HG02763 (cell line): ENCODE measurements around the gene CAPN11.

Source experiments
- ATAC-seq: cut with Tn5 transposase; IDR thresholded peaks from one replicate; pipeline ENCODE4 v1.9.1; 2021; ENCODE audit warnings: mild to moderate bottlenecking, moderate library complexity; ENCODE audit not compliant: unreplicated experiment

CAPN11 gene

DNA sequence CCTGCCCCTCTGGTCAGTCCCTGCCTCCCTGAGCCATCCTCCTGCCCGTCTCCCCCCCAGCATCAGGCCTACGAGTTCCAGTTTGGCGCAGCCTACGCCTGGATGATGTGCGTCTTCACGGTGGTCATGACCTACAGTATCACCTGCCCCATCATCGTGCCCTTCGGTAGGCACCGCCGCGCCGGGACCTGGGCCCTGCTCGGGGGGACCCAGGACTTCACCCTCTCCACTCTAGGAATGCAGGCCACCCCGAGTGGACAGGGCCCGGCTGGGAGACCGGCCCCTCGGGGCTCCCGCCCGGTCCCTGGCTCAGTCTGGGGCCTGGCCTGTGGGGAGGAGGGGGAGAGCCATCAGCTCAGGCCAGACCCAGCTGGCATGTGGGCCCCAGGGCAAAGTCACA, 6.1 kb upstream of the CAPN11 start:
- ATAC-seq, result no peak

DNA sequence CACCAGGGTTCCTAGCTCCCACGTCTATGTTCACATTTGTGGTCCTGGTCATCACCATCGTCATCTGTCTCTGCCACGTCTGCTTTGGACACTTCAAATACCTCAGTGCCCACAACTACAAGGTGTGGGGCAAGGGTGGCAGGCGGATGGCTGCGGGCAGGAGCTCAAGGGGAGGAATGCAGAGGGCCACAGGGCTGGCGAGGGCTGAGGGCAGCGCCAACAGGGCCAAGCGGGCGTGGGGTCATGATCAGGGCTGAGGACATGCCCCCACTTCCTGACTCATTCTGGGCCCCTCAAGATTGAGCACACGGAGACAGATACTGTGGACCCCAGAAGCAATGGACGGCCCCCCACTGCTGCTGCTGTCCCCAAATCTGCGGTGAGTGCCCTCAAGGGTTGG, 4.6 kb upstream of the CAPN11 start:
- no peak for ATAC-seq

DNA sequence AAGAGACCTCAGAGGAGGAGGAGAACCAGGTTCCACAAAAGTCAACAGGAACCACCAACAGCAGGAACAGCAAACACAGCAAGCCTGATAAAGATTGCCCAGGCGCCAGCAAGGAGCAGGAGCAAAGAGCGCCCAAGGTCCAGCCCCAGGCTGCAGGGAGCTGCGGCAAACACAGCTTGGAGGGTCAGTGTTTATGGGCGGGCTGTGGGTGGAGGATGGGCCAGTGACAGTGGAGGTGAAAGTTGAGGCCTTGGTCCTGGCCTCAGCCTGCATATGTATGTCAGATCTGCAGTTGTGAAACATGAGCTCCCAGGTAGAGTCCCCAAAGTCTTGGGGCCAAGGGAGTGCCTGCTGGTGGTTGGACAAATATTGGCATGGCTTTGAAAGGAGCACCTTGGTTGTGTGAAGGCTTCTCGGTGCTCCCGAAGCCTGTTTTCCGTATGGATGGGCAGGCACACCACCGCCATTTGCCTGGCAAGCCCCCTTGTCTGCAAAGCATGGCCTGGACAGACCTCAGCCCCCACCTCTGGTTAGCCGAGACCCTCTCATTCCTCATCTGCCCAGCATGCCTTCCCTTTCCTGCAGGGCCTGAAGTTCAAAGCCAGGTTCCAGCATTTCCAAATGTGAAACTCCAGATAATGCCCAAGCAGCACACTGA, 2.0 kb upstream of the CAPN11 start:
- ATAC-seq, result no peak

DNA sequence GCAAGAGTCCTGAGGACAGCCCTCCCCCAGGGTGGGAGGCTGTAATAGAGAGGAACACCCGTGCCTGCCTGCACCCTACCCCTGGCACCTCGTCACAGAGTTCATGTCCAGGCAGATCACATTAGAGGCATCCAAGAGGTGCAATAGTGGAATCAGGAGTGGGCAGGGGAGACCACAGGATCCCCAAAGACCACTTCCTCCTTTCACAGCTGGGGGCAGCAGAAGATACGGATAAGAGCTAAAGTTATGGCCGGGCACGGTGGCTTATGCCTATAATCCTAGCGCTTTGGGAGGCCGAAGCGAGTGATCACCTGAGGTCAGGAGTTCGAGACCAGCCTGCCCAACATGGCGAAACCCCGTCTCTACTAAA, 1.5 kb upstream of the CAPN11 start:
- ATAC-seq, result no peak

DNA sequence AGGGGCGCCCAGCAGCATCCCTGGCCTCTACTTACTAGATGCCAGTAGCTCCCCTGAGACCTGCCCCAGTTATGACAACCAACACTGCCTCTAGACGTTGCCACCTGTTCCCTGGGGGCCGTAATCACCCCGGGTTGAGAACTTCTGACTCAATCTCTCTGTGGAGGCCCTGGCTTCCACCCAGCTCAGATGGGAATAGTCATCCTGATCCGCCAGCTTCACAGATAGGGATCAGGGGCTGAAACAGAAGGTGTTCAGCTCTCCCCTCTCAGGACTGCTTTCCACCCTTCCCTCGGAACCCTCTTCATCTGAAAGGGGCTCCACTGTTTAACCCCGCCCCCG, 3.3 kb downstream of the CAPN11 start:
- ATAC-seq, result no peak

DNA sequence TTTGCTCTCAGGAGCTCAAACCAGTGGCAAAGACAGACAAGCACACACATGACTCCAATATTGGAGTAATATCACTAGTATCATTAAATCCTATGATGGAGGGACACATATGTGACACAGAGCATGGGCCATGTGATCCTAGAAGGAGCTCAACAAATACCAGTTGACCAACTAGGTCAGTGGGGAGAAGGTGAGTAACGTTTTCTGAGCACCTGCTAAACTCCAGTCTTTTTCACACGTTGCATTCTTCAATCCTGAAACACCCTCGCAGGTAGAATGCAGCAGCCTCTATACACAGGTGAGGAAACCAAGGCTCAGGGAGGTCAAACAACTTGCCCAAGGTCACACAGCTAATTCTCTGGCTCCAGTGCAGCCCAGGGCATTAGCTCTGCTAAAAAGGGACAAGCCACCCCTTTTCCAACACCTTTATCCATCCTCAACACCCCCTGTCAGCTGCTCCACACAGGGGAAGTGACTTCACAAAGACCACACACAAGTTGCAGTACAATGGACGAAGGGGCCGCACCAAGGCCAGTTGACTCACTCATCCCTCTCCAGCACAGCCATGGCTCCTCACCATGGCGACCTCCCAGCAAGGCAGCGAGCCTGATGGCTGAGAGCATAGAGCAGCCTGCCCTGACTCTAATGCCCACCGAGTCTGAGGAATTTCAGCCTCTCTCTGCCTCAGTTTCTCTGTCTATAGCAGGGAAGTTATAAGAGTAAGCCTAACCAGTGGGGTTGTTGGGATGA, 4.4 kb downstream of the CAPN11 start:
- no peak for ATAC-seq

DNA sequence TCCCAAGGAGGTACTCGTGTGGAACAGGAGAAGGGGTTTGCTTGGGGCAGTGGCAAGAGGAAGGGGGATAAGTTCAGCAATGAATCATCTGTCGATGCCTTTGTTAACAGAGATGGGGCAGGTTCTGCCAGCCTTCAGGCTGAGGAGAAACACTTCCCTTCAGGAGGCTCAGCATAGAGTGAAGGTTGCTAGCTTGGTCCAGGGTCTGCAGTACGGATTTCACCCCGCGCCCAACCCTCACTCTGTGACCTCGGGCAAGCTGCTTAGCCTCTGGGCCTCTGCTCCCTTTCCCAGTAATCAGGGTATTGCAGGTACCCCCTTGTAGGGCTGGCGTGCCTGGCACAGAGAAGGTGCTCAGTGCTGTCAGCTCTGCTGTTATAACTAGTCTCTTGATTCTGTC, 7.5 kb downstream of the CAPN11 start:
- ATAC-seq, result no peak

DNA sequence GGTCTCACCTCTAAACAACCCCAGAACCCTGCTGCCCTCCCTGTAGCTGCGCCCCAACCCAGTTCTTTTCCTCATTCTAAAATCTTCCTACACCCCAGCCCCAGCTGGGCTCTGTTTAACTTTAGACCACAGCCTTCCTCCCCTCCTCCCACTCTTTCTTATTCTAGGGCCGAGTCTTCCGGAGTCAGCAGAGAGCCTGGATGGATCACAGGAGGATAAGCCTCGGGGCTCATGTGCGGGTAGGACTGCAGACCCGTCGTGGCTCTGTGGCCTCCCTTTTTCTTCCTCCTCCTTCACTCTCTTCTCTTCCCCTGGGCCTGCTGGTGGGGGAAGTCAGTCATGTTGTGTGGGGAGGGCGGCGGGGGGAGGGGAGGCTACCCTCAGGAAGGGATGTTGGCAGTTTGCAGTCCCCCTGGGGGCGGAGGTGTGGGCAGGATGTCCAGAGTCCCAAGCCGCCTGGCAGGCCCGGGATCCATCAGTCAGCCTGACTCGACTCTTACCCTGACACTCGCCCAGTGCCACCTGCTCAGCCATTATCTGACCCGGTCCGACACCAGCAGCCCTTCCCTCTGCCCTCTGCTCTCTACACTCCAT, 8.1 kb downstream of the CAPN11 start:
- ATAC-seq, result no peak

DNA sequence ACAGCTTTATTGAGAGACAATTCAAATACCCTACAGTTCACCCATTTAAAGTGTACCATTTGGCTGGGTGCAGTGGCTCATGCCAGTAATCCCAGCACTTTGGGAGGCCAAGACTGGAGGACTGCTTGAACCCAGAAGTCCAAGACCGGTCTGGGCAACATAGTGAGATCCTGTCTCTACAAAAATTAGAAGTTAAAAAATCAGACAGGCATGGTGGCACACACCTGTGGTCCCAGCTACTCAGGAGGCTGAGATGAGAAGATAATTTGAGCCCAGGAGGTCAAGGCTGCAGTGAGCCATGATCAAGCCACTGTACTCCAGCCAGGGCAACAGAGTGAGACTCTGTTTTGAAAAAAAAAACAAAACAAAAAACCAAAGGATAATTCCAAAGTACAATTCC, 8.9 kb downstream of the CAPN11 start:
- ATAC-seq, result no peak

DNA sequence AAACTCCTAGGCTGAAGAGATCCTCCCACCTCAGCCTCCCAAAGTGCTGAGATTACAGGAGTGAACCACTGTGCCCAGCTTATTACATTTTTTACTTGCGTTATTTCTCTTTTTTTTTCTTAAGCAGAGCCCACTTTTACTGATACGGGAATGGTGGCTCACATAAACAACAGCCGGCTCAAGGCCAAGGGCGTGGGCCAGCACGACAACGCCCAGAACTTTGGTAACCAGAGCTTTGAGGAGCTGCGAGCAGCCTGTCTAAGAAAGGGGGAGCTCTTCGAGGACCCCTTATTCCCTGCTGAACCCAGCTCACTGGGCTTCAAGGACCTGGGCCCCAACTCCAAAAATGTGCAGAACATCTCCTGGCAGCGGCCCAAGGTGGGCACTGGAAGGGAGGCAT, 10.5 kb downstream of the CAPN11 start:
- ATAC-seq, result no peak

DNA sequence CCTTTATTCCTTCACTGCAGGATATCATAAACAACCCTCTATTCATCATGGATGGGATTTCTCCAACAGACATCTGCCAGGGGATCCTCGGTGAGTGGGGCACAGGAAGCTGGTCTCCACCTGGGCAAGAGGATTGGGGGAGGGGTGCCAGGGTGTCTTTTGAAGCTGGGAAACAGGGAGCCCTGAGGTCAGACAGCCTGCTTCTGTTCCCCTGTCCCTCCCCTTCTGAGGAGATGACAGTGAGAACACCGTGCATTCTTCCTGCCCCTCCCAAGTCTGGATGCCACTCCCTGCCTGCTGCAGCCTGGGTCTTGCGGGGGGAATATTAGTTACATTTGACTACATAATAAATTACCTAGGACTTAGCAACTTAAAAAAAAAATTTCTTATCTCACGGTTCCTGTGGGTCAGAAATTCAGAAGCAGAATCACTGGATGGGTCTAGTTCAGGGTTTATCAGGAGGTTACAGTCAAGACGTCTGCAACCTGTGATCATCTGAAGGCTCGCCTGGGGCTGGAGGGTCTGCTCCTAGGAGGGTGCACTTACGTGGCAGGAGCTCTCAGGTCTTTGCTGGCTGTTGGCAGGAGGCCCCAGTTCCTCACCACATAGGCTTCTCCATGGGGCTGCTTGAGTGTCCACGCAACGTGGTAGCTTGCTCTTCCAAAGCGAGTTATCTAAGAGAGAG, 11.4 kb downstream of the CAPN11 start:
- no peak for ATAC-seq

DNA sequence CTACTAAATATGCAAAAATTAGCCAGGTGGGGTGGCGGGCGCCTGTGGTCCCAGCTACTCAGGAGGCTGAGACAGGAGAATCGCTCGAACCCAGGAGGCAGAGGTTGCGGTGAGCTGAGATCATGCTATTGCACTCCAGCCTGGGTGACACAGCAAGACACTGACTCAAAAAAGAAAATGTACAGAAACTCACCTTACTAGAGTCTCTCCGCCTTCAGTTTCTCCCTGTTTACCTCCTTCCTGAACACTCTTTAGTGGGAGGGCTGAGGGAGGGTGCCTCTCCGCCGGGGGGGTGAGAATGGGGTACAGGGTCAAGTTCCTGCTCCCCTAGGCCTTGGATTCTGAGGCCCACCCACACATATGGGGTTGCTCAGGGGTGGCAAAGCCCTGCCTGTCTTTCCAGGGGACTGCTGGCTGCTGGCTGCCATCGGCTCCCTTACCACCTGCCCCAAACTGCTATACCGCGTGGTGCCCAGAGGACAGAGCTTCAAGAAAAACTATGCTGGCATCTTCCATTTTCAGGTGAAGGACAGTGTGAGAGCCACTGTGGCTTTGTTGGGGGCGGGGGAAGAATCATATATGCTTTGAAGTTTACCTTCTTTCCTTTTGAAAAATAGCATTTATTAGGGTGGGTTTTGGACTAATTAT, 13.4 kb downstream of the CAPN11 start:
- ATAC-seq, result no peak

DNA sequence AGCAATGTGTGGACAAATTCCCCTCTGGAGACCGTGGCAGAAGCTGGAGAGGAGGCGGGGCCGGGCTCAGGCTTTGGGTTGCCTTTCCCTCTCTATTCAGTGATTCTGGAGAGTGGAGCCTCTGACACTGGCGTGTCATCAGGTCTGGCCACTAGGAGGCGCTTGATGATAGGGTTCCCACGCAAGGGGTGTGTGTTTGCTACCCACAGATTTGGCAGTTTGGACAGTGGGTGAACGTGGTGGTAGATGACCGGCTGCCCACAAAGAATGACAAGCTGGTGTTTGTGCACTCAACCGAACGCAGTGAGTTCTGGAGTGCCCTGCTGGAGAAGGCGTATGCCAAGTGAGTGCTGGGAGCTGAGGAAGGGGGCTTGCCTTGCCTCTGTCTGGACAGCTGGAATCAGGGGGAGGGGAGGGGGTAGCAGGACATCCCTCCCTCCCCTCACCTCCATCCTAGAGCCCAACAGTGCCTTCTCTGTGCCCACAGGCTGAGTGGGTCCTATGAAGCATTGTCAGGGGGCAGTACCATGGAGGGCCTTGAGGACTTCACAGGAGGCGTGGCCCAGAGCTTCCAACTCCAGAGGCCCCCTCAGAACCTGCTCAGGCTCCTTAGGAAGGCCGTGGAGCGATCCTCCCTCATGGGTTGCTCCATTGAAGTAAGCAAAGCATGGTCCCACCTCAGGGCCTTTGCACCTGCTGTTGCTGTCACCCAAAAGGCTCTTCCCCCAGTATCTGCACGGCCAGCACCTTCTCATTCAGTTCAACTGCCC, 14.3 kb downstream of the CAPN11 start:
- ATAC-seq, result peak; percentile 64

DNA sequence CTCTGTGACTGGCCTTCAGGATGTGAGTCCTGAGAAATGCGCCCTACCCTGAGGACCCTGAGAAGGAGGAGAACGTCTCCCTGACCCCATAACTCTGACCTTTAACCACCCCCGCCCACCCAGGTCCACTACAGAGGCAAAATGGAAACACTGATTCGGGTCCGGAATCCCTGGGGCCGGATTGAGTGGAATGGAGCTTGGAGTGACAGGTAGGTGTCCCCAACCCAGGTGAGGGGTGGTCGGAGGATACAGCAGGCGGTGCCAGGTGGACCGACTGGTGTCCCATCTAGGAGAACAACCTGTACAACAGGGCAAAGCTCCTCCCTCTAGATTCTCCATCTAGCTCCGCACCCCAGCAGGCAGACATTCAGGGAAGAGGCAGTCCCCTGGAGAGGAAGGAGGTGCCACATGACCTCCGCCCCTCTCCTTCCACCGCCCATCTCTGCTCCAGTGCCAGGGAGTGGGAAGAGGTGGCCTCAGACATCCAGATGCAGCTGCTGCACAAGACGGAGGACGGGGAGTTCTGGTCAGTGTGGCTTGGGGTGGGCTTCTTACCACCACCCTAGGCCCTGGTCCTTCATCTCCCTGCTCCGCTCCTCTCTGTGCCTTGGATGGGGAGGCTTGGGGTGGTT, 17.6 kb downstream of the CAPN11 start:
- ATAC-seq, result no peak

DNA sequence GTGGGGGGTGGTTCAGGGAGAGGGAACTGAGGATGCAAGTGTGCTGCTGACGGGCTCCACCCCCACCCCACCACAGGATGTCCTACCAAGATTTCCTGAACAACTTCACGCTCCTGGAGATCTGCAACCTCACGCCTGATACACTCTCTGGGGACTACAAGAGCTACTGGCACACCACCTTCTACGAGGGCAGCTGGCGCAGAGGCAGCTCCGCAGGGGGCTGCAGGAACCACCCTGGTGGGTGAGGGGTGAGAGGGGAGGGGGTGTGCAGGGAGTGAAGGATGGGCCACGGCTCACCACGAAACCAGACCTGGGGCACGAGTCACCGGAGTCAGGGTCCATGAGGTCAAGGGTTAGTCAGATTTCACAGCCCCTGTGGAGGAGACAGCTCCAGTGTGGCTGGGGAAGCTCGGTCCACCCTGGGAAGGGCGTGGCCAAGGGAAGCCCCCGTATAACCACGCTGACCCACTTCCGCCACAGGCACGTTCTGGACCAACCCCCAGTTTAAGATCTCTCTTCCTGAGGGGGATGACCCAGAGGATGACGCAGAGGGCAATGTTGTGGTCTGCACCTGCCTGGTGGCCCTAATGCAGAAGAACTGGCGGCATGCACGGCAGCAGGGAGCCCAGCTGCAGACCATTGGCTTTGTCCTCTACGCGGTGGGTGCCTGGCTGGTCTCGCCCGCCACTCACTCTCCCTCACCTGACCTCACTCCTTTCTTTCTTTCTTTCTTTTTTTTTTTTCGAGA, 18.3 kb downstream of the CAPN11 start:
- no peak for ATAC-seq

DNA sequence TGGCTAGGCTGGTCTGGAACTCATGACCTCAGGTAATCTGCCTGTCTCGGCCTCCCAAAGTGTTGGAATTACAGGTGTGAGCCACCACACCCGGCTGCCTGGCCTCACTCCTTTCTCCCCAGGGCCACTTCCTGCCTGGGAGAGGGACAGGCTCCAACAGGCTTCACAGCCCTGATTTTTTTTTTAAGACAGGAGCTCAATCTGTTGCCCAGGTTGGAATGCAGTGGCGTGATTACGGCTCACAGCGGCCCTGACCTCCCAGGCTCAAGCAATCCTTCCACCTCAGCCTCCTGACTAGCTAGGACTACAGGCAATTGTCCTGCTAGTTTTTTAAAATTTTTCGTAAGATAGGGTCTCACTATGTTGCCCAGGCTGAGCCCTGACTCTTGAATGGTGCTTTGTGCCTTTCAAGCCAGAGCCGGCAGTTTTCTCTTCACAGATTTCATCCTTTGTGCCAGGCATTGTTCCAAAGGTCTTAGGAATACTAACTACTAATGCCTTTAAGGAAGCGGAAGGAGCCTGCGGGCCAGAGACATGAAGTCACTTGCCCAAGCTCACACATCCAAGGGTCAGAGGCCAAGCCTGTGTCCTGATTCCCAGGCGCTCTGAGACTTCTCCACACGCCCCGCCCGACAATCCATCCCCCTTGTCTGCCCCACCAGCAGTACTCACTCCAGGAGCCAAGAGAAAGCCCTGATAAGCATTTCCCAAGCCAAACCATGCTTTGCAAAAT, 19.2 kb downstream of the CAPN11 start:
- ATAC-seq, result no peak

DNA sequence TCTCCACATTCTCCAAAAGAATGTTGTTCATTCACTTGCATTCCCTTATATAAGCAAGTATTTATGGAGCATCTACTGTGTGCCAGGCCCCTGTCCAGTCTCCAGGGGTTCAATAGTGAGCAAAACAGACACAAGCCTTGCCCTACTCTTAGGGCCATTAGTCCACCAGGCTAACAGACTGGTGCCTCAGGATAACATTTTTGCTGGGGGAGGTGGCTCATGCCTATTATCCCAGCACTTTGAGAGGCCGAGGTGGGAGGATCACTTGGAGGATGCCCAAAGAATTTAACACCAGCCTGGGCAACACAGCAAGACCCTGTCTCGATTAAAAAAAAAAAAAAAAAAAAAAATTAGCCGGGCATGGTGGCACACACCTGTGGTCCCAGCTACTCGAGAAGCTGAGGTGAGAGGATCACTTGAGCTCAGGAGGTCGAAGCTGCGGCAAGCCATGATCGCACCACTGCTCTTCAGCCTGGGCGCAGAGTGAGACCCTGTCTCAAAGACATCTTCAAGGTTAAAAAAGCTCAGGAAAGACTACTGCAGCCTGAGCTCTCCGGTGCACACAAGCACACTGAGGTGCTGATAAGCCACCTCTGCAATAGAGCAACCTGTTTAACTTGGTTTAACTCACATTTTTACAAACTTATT, 19.9 kb downstream of the CAPN11 start:
- ATAC-seq, result no peak

DNA sequence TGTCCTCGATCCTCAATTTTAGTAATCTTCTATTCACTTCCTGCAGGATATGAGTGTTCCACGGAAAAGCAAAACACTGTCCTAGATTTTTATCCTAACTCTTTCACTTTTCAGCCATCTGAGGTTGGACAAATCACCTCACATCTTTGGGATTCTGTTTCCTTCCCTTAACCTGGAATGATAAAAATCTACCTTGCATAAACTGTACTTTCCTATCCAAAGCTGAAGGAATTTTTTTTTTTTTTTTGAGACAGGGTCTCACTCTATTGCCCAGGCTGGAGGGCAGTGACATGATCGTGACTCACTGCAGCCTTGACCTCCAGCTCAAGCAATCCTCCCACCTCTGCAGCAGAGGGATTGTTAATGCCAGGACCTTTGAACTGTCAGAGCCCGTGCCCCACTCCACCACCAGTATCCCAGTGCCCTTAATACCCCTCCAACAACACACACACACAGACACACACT, 20.5 kb downstream of the CAPN11 start:
- ATAC-seq, result no peak
